ENCODE measurements around the gene THEMIS. TPM values are rescaled to one million over a fixed set of nuclear protein-coding genes. Genes with fewer than 3 reads are reported as not detected.

The THEMIS gene
- total RNA-seq, 5 donors from 2014 or later (not counting 1 experiment from before 2014, with no cell fraction given) = 55.5 to 93.3 (median 69.4) TPM

DNA sequence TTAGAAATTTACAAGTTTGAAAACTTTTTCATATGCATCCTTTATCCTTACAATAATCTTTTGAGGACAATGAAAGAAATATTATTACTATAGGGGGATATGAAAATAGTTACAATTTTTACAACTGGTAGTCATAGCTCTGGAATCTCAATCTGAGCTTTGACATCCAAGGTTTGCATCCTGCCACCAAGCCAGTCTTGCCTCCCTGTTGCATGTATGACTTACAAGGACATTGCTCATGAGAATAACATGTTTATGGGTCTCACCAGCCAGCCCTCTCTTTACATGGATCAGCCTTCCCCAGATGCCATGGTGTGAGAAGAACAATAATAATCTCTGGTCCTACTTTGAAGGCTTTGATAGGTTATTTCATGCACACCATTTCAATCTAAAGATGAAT, 67.5 kb downstream of the THEMIS start:
- peaks cover 2 to 5% of the 10 kb centered on the region in 2 experiments for H3K4me1 ChIP-seq (ENCODE audit: control insufficient read depth in 1 of 2, extremely low read depth in 1 of 2, insufficient read depth in 2 of 2, low read length in 2 of 2)
- Mint-ChIP-seq H3K9me3 (no peaks in the 10 kb centered on the region), H3K27me3 (no peaks in the 10 kb centered on the region), H3K4me1 (peaks cover 54 to 63% (median 56%) of the 10 kb centered on the region in 3 donors), H3K4me3 (no peak overlapping the region), H3K27ac (peak overlapping the region in 1 of 2 donors; percentile 80), H3K36me3 (peaks cover 47% of the 10 kb centered on the region)
- ChIA-PET CTCF (no interaction called here), POLR2A (no interaction called here)
- ATAC-seq (replicated peaks in 1 of 4) (no peak), DNase-seq (no peak)
- H3K27ac ChIP-seq (ENCODE audit: low read length) = no peak overlapping the region
- no peak overlapping the region for H3K4me3 ChIP-seq (ENCODE audit: control insufficient read depth in 1 of 2, extremely low read depth in 1 of 2, low read length in 1 of 2)
- peaks cover 5 to 22% of the 10 kb centered on the region in 2 donors for H3K36me3 ChIP-seq (ENCODE audit: control insufficient read depth in 2 of 2, extremely low read depth in 1 of 2, insufficient read depth in 1 of 2, low read length in 1 of 2)
- no peaks in the 10 kb centered on the region for H3K27me3 ChIP-seq (replicated peaks in 1 of 2; ENCODE audit: control insufficient read depth in 2 of 2, extremely low read depth in 1 of 2, insufficient read depth in 2 of 2, low read length in 1 of 2)
- no peaks in the 10 kb centered on the region for H3K9me3 ChIP-seq

DNA sequence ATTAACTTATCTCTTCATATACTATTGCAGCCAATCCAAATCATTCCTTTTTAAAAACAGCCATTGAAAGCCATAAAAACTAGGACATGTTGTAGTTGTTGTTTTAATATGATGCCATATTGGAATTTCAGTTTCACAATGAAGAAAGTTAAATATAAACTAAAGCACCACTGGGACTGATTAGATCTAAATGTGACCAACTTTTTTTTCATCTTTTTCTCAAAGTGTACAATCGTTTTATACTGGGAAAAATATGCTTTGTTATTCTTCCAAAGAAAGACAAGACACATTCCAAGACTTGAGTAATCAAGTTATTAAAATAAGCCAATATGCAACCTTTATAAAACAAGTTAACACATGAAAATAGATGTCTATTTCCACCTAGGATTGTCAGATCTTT, 68.5 kb downstream of the THEMIS start:
- no peak overlapping the region for H3K4me3 Mint-ChIP-seq
- no CpG with 5 or more reads among the region's 1 CpG for WGBS (ENCODE audit: insufficient coverage)
- H3K36me3 ChIP-seq (ENCODE audit: control insufficient read depth in 2 of 2, extremely low read depth in 1 of 2, insufficient read depth in 1 of 2, low read length in 1 of 2) = peaks cover 6 to 31% of the 10 kb centered on the region in 2 donors
- H3K9me3 ChIP-seq = no peaks in the 10 kb centered on the region
- peaks cover 2 to 5% of the 10 kb centered on the region in 2 experiments for H3K4me1 ChIP-seq (ENCODE audit: control insufficient read depth in 1 of 2, extremely low read depth in 1 of 2, insufficient read depth in 2 of 2, low read length in 2 of 2)
- H3K4me1 Mint-ChIP-seq = peaks cover 62 to 69% (median 63%) of the 10 kb centered on the region in 3 donors
- H3K9me3 Mint-ChIP-seq = no peaks in the 10 kb centered on the region
- H3K27me3 ChIP-seq (replicated peaks in 1 of 2; ENCODE audit: control insufficient read depth in 2 of 2, extremely low read depth in 1 of 2, insufficient read depth in 2 of 2, low read length in 1 of 2) = no peaks in the 10 kb centered on the region
- H3K36me3 Mint-ChIP-seq = peaks cover 57% of the 10 kb centered on the region
- H3K4me3 ChIP-seq (ENCODE audit: control insufficient read depth in 1 of 2, extremely low read depth in 1 of 2, low read length in 1 of 2) = no peak overlapping the region
- H3K27me3 Mint-ChIP-seq = no peaks in the 10 kb centered on the region
- CTCF ChIA-PET = no interaction called here
- ATAC-seq (replicated peaks in 1 of 4) = no peak
- no peak overlapping the region for H3K27ac ChIP-seq (ENCODE audit: low read length)
- POLR2A ChIA-PET = no interaction called here
- no peak for DNase-seq
- no peak overlapping the region for H3K27ac Mint-ChIP-seq

DNA sequence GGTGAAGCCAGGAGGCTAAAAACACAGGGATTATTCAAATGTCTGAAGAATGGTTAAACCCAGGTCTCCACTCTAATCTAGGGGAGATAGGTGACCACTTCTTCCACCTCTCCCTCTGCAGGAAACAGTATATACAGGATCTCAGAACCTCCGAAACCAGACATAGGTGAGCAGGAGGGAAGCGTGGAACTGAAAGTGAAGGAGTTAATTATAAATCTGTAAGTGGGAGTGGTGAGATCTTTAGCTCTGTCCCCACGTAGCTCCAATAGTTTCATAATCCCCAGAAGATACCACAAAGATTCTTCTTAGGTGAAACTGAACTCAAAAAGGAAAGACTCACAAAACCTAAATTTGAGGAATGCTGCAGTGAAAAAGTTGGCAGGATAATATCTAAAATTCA, 76.8 kb downstream of the THEMIS start:
- Histone ChIP-seq H3K4me3 (ENCODE audit: control insufficient read depth in 1 of 2, extremely low read depth in 1 of 2, low read length in 1 of 2) (no peak overlapping the region), H3K36me3 (ENCODE audit: control insufficient read depth in 2 of 2, extremely low read depth in 1 of 2, insufficient read depth in 1 of 2, low read length in 1 of 2) (peaks cover 6 to 29% of the 10 kb centered on the region in 2 donors), H3K27ac (ENCODE audit: low read length) (no peak overlapping the region), H3K9me3 (no peaks in the 10 kb centered on the region), H3K4me1 (ENCODE audit: control insufficient read depth in 1 of 2, extremely low read depth in 1 of 2, insufficient read depth in 2 of 2, low read length in 2 of 2) (peaks cover 0 to 16% of the 10 kb centered on the region in 2 experiments), H3K27me3 (replicated peaks in 1 of 2; ENCODE audit: control insufficient read depth in 2 of 2, extremely low read depth in 1 of 2, insufficient read depth in 2 of 2, low read length in 1 of 2) (no peaks in the 10 kb centered on the region)
- no peak for ATAC-seq (replicated peaks in 1 of 4)
- Mint-ChIP-seq H3K4me3 (peak overlapping the region in 2 of 3 donors; percentile 9 to 26), H3K27ac (peak overlapping the region; percentile 36 to 68), H3K4me1 (peaks cover 78 to 80% (median 78%) of the 10 kb centered on the region in 3 donors), H3K9me3 (peaks cover 3 to 5% (median 5%) of the 10 kb centered on the region in 3 donors), H3K27me3 (no peaks in the 10 kb centered on the region), H3K36me3 (peaks cover 63% of the 10 kb centered on the region)
- POLR2A ChIA-PET = interaction anchor here in 1 of 2 donors (0.7 to 1.2 kb wide), 2 partner anchors 15 to 73 kb away, joined by 4 read pairs; no protein-coding TSS in a partner anchor
- CTCF ChIA-PET = no interaction called here
- no CpG with 5 or more reads among the region's 3 CpGs for WGBS (ENCODE audit: insufficient coverage)
- no peak for DNase-seq

DNA sequence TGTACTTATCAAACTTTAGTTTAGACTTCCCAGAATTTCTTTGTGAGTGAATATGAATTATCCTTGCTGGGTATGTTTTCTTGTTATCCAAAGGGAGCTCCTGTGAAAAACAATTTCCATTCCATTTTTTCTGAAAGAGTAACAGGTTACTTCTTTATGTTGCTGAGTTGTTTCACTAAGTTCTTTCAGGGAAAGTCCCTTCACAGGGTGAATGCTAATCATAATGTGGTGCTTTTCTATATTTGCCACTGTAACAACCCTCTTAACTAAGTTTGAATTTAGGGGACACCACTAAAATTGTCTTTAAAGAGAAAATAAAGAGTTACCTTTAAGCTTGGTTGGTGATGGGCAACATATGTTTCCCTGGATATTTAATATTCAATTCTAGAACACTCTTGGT, 79.4 kb downstream of the THEMIS start:
- Histone ChIP-seq H3K27ac (ENCODE audit: low read length) (no peak overlapping the region), H3K27me3 (replicated peaks in 1 of 2; ENCODE audit: control insufficient read depth in 2 of 2, extremely low read depth in 1 of 2, insufficient read depth in 2 of 2, low read length in 1 of 2) (no peaks in the 10 kb centered on the region), H3K4me3 (ENCODE audit: control insufficient read depth in 1 of 2, extremely low read depth in 1 of 2, low read length in 1 of 2) (no peak overlapping the region), H3K9me3 (no peaks in the 10 kb centered on the region), H3K36me3 (ENCODE audit: control insufficient read depth in 2 of 2, extremely low read depth in 1 of 2, insufficient read depth in 1 of 2, low read length in 1 of 2) (peaks cover 0 to 15% of the 10 kb centered on the region in 2 donors), H3K4me1 (ENCODE audit: control insufficient read depth in 1 of 2, extremely low read depth in 1 of 2, insufficient read depth in 2 of 2, low read length in 2 of 2) (peaks cover 13 to 34% of the 10 kb centered on the region in 2 experiments)
- Mint-ChIP-seq H3K36me3 (peaks cover 51% of the 10 kb centered on the region), H3K27ac (peak overlapping the region in 1 of 2 donors; percentile 68), H3K27me3 (no peaks in the 10 kb centered on the region), H3K4me1 (peaks cover 78 to 81% (median 80%) of the 10 kb centered on the region in 3 donors), H3K9me3 (peaks cover 3 to 5% (median 5%) of the 10 kb centered on the region in 3 donors), H3K4me3 (no peak overlapping the region)
- DNase-seq = no peak
- ChIA-PET POLR2A (interaction anchor here in 1 of 2 donors (0.6 kb wide), 1 partner anchor 28 kb away, joined by 3 read pairs; no protein-coding TSS in a partner anchor), CTCF (interaction anchor here in 1 of 2 donors (1.0 kb wide), 1 partner anchor 32 kb away, joined by 3 read pairs; no protein-coding TSS in a partner anchor)
- ATAC-seq (replicated peaks in 1 of 4) = peak in 2 of 4 experiments; percentile 40 to 56

DNA sequence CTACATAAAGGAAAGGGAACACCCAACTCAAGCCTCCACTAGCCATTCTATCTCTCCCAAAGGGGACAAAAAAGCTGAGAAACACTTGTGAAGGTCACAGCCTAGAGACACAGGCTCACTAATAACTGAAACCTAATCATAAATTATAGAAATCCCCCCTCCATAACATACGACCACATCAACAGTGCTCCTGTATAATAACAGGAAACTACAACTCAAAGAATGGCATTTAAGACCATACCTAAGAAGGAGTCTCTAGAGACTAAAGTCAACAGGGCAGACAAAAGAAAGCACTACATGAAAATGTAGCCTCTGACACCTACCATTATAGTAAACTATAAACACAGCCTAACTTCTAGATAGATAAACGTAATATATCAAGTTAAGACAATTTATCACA, 82.7 kb downstream of the THEMIS start:
- peaks cover 80 to 84% (median 81%) of the 10 kb centered on the region in 3 donors for H3K4me1 Mint-ChIP-seq

DNA sequence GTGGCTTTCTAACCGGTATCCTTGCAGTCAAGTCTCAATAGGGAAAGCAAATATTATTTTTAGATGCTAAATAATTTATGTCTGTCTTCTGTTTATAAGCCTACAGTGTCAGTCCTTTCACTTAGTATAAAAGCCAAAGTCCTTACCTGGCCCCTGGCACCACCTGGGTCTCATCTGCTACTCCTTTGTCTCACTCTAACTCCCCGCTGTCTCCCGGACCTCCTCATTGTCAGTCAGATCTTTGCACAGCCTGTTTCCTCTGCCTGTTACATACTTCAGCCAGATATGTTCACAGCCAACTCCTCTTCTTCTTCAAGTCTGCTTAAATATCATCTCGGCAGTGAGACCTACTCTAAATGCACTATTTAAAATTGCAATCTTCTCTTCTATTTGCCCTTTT, 84.2 kb downstream of the THEMIS start:
- H3K27ac ChIP-seq (ENCODE audit: low read length) = no peak overlapping the region
- peaks cover 26 to 55% of the 10 kb centered on the region in 2 experiments for H3K4me1 ChIP-seq (ENCODE audit: control insufficient read depth in 1 of 2, extremely low read depth in 1 of 2, insufficient read depth in 2 of 2, low read length in 2 of 2)
- no peaks in the 10 kb centered on the region for H3K27me3 ChIP-seq (replicated peaks in 1 of 2; ENCODE audit: control insufficient read depth in 2 of 2, extremely low read depth in 1 of 2, insufficient read depth in 2 of 2, low read length in 1 of 2)
- peaks cover 61% of the 10 kb centered on the region for H3K36me3 Mint-ChIP-seq
- no peaks in the 10 kb centered on the region for H3K9me3 Mint-ChIP-seq
- no peak for DNase-seq
- ATAC-seq (replicated peaks in 1 of 4) = no peak
- no peaks in the 10 kb centered on the region for H3K9me3 ChIP-seq
- H3K4me3 Mint-ChIP-seq = peak overlapping the region in 2 of 3 donors; percentile 1 to 5
- H3K4me1 Mint-ChIP-seq = peaks cover 87 to 88% (median 87%) of the 10 kb centered on the region in 3 donors
- 80% methylated on average over 3 of the region's 4 CpGs for WGBS (ENCODE audit: insufficient coverage)
- H3K27me3 Mint-ChIP-seq = no peaks in the 10 kb centered on the region
- no peak overlapping the region for H3K4me3 ChIP-seq (ENCODE audit: control insufficient read depth in 1 of 2, extremely low read depth in 1 of 2, low read length in 1 of 2)
- peak overlapping the region; percentile 55 to 77 for H3K27ac Mint-ChIP-seq
- POLR2A ChIA-PET = interaction anchor here in 1 of 2 donors (0.7 kb wide), 1 partner anchor 363 kb away, joined by 3 read pairs; no protein-coding TSS in a partner anchor
- CTCF ChIA-PET = interaction anchor here in 1 of 2 donors (0.6 to 2.0 kb wide), 2 partner anchors 20 to 39 kb away, joined by 3 to 7 read pairs; no protein-coding TSS in a partner anchor
- peaks cover 3 to 7% of the 10 kb centered on the region in 2 donors for H3K36me3 ChIP-seq (ENCODE audit: control insufficient read depth in 2 of 2, extremely low read depth in 1 of 2, insufficient read depth in 1 of 2, low read length in 1 of 2)

More for the DNA sequence above, 82.7 kb downstream of the THEMIS start:
- H3K27me3 ChIP-seq (replicated peaks in 1 of 2; ENCODE audit: control insufficient read depth in 2 of 2, extremely low read depth in 1 of 2, insufficient read depth in 2 of 2, low read length in 1 of 2) = no peaks in the 10 kb centered on the region
- Mint-ChIP-seq H3K27ac (peak overlapping the region; percentile 70 to 88), H3K27me3 (no peaks in the 10 kb centered on the region), H3K36me3 (peaks cover 50% of the 10 kb centered on the region), H3K4me3 (peak overlapping the region in 2 of 3 donors; percentile 49 to 57), H3K9me3 (no peaks in the 10 kb centered on the region)
- H3K4me1 ChIP-seq (ENCODE audit: control insufficient read depth in 1 of 2, extremely low read depth in 1 of 2, insufficient read depth in 2 of 2, low read length in 2 of 2) = peaks cover 21 to 49% of the 10 kb centered on the region in 2 experiments
- no peaks in the 10 kb centered on the region for H3K9me3 ChIP-seq
- ATAC-seq (replicated peaks in 1 of 4) = peak; percentile 37 to 56 (median 50)
- CTCF ChIA-PET = no interaction called here
- H3K27ac ChIP-seq (ENCODE audit: low read length) = peak overlapping the region; percentile 12
- POLR2A ChIA-PET = no interaction called here
- 29% methylated on average over 1 of the region's 2 CpGs for WGBS (ENCODE audit: insufficient coverage)
- no peak overlapping the region for H3K4me3 ChIP-seq (ENCODE audit: control insufficient read depth in 1 of 2, extremely low read depth in 1 of 2, low read length in 1 of 2)
- DNase-seq = no peak
- peaks cover 0 to 8% of the 10 kb centered on the region in 2 donors for H3K36me3 ChIP-seq (ENCODE audit: control insufficient read depth in 2 of 2, extremely low read depth in 1 of 2, insufficient read depth in 1 of 2, low read length in 1 of 2)

Data from T-cell (primary cell).